Mesendoderm (in vitro differentiated cells): Measurements from ENCODE around the gene TMEM204.

Experiments used
- DNase-seq: peaks from one replicate; pipeline ENCODE4 v3.0.0; 2013
- H2AK5ac ChIP-seq: 2 replicates; pipeline ENCODE4 v1.6.1; 2013; ENCODE audit warnings: low read length, inconsistent platforms
- H2BK120ac ChIP-seq: 2 replicates; pipeline ENCODE4 v1.6.1; 2013; ENCODE audit warnings: low read depth, mild to moderate bottlenecking, low read length, moderate library complexity, mixed read lengths
- H2BK15ac ChIP-seq: replicated peaks from 2 replicates; pipeline ENCODE4 v1.6.1; 2013; ENCODE audit warnings: low read depth, mild to moderate bottlenecking, moderate library complexity
- H2BK5ac ChIP-seq: 2 replicates; pipeline ENCODE4 v1.6.1; 2013; ENCODE audit warnings: low read length, inconsistent platforms
- H3K18ac ChIP-seq: 2 replicates; pipeline ENCODE4 v1.6.1; 2013; ENCODE audit warnings: mild to moderate bottlenecking, low read length, mixed read lengths
- H3K23ac ChIP-seq: one replicate; pipeline ENCODE4 v1.6.1; 2013; ENCODE audit warnings: low read length
- H3K27ac ChIP-seq: 2 replicates; pipeline ENCODE4 v1.5.1; 2013; ENCODE audit warnings: low read depth, mild to moderate bottlenecking, inconsistent platforms, low read length, moderate library complexity
- H3K27me3 ChIP-seq: 2 replicates; pipeline ENCODE4 v1.6.1; 2013; ENCODE audit warnings: low read length, control low read depth, mild to moderate bottlenecking, inconsistent platforms; ENCODE audit not compliant: insufficient read depth, poor library complexity
- H3K36me3 ChIP-seq: 2 replicates; pipeline ENCODE4 v1.6.1; 2013; ENCODE audit warnings: low read length, inconsistent platforms; ENCODE audit not compliant: control insufficient read depth, insufficient read depth
- H3K4ac ChIP-seq: one replicate; pipeline ENCODE4 v1.6.1; 2013; ENCODE audit warnings: low read depth, mild to moderate bottlenecking, low read length, moderate library complexity
- H3K4me1 ChIP-seq: 2 replicates; pipeline ENCODE4 v1.6.1; 2013; ENCODE audit warnings: low read depth, low read length, inconsistent platforms; ENCODE audit not compliant: control insufficient read depth
- H3K4me2 ChIP-seq: 2 replicates; pipeline ENCODE4 v1.6.1; 2013; ENCODE audit warnings: low read length
- H3K4me3 ChIP-seq: 2 replicates; pipeline ENCODE4 v1.5.1; 2013; ENCODE audit warnings: mild to moderate bottlenecking, low read length
- H3K56ac ChIP-seq: one replicate; pipeline ENCODE4 v1.6.1; 2013; ENCODE audit warnings: low read length
- H3K79me1 ChIP-seq: 2 replicates; pipeline ENCODE4 v1.6.1; 2013; ENCODE audit warnings: low read length, inconsistent platforms
- H3K79me2 ChIP-seq: 2 replicates; pipeline ENCODE4 v1.6.1; 2013; ENCODE audit warnings: mild to moderate bottlenecking, low read length; ENCODE audit not compliant: control insufficient read depth, insufficient read depth
- H3K9ac ChIP-seq: 2 replicates; pipeline ENCODE4 v1.6.1; 2013; ENCODE audit warnings: low read length, inconsistent platforms
- H4K5ac ChIP-seq: one replicate; pipeline ENCODE4 v1.6.1; 2013; ENCODE audit warnings: low read length
- H4K8ac ChIP-seq: one replicate; pipeline ENCODE4 v1.6.1; 2013; ENCODE audit warnings: low read depth, mild to moderate bottlenecking, control low read depth, low read length, moderate library complexity
- WGBS: extraction: QIAGEN DNeasy Blood & Tissue Kit; methylation state at CpG from one replicate; pipeline ENCODE4 v1.1.7; 2013; ENCODE audit warnings: low lambda C conversion rate, missing lambda C conversion rate; ENCODE audit not compliant: insufficient coverage; ENCODE audit errors: extremely low coverage; 5-methylcytosine and 5-hydroxymethylcytosine counted together

TMEM204 gene

DNA sequence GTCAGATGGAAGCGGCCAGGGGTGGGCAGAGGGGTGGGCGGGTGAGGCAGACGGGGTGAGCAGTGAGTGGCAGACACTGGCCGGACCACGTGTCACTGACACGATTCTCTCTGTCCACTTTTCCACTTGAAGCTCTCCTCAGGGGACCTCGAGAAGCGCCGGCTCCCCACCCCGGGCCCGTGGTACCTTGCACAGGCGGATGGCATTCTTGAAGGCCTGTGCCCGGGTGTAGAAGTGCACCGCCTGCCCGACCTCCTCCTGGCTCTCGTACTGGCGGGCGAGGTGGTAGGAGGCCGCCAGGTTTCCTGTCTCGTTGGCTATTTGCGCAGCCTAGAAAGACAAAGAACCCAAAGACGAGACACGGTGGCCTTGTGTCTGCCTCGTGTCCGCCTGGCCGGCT is 9.1 kb upstream of the TMEM204 start:
- H3K4me1 ChIP-seq = no peaks in the 10 kb centered on the region
- no peak overlapping the region for H2AK5ac ChIP-seq
- no peak overlapping the region for H3K4ac ChIP-seq
- H3K27me3 ChIP-seq = no peaks in the 10 kb centered on the region
- H2BK15ac ChIP-seq = no peak overlapping the region
- no peak for DNase-seq
- no peak overlapping the region for H3K4me3 ChIP-seq
- H3K18ac ChIP-seq = no peak overlapping the region
- no peaks in the 10 kb centered on the region for H3K79me2 ChIP-seq
- no peaks in the 10 kb centered on the region for H3K36me3 ChIP-seq
- WGBS = no CpG with 5 or more reads among the region's 26 CpGs
- no peak overlapping the region for H4K8ac ChIP-seq
- H4K5ac ChIP-seq = no peak overlapping the region
- H2BK120ac ChIP-seq = no peak overlapping the region
- H3K56ac ChIP-seq = no peak overlapping the region
- no peaks in the 10 kb centered on the region for H3K79me1 ChIP-seq
- no peak overlapping the region for H3K27ac ChIP-seq
- no peak overlapping the region for H3K9ac ChIP-seq
- H2BK5ac ChIP-seq = no peak overlapping the region
- H3K4me2 ChIP-seq = no peak overlapping the region
- H3K23ac ChIP-seq = no peak overlapping the region

DNA sequence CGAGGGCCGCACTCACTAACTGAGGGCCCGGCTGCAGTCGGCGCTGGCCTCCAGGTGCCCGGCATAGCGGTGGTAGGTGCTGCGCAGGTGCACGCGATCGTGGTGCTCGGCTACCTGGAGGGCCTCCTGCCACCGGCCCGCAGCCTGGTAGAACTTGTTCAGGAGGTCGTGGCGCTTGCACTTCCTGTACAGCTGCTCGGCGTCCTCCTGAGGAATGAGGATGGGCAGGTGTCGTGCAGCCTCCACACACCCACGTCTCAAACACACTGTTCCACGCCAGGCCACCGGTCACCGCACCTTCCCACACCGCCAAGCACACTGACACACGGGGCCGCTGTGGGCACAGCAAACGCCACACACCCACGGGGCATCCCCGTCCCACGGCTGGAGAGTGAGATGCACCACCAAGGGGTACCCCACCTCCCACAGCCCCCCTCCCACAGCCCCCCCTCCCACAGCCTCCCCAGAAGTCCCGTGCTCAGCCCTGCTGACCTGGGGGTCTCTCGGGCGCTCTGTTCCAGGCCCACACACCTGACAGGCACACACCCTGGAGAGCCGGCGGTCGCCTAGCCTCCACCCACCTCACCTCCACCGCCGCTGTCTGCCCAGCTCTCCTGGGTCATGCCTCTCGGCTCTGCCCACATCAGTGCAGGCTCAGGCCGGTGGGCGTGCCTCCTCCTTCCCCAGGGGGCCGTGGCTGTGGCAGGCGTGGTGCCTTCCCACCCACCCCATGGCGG is 7.4 kb upstream of the TMEM204 start:
- Histone ChIP-seq H3K27ac (no peak overlapping the region), H3K36me3 (no peaks in the 10 kb centered on the region), H2BK120ac (no peak overlapping the region), H3K27me3 (no peaks in the 10 kb centered on the region), H3K9ac (no peak overlapping the region), H3K4me2 (no peak overlapping the region), H3K56ac (no peak overlapping the region), H3K4me3 (no peak overlapping the region), H3K79me1 (no peaks in the 10 kb centered on the region), H3K4me1 (no peaks in the 10 kb centered on the region), H3K18ac (no peak overlapping the region), H2BK5ac (no peak overlapping the region), H4K5ac (no peak overlapping the region), H2AK5ac (no peak overlapping the region), H3K79me2 (no peaks in the 10 kb centered on the region), H3K4ac (no peak overlapping the region), H4K8ac (no peak overlapping the region), H2BK15ac (no peak overlapping the region), H3K23ac (no peak overlapping the region)
- WGBS = no CpG with 5 or more reads among the region's 44 CpGs
- no peak for DNase-seq

- no peak for DNase-seq
- H3K23ac ChIP-seq = no peak overlapping the region
- H3K4me2 ChIP-seq = no peak overlapping the region
- no peak overlapping the region for H3K27ac ChIP-seq
- H2BK120ac ChIP-seq = no peak overlapping the region
- H3K9ac ChIP-seq = no peak overlapping the region
- no peaks in the 10 kb centered on the region for H3K36me3 ChIP-seq
- H3K79me1 ChIP-seq = no peaks in the 10 kb centered on the region
- no peak overlapping the region for H4K5ac ChIP-seq
- H3K4me3 ChIP-seq = no peak overlapping the region
- H3K18ac ChIP-seq = no peak overlapping the region
- H3K56ac ChIP-seq = no peak overlapping the region
- H2BK5ac ChIP-seq = no peak overlapping the region
- H2AK5ac ChIP-seq = no peak overlapping the region
- no peak overlapping the region for H3K4ac ChIP-seq
- no peak overlapping the region for H4K8ac ChIP-seq
- no CpG with 5 or more reads among the region's 38 CpGs for WGBS
- no peaks in the 10 kb centered on the region for H3K4me1 ChIP-seq
- H3K79me2 ChIP-seq = no peaks in the 10 kb centered on the region
- H2BK15ac ChIP-seq = no peak overlapping the region
- H3K27me3 ChIP-seq = no peaks in the 10 kb centered on the region
Measured at GRCh38 chr16:1526608-1527555, 6.6 kb upstream of the TMEM204 start.

DNA sequence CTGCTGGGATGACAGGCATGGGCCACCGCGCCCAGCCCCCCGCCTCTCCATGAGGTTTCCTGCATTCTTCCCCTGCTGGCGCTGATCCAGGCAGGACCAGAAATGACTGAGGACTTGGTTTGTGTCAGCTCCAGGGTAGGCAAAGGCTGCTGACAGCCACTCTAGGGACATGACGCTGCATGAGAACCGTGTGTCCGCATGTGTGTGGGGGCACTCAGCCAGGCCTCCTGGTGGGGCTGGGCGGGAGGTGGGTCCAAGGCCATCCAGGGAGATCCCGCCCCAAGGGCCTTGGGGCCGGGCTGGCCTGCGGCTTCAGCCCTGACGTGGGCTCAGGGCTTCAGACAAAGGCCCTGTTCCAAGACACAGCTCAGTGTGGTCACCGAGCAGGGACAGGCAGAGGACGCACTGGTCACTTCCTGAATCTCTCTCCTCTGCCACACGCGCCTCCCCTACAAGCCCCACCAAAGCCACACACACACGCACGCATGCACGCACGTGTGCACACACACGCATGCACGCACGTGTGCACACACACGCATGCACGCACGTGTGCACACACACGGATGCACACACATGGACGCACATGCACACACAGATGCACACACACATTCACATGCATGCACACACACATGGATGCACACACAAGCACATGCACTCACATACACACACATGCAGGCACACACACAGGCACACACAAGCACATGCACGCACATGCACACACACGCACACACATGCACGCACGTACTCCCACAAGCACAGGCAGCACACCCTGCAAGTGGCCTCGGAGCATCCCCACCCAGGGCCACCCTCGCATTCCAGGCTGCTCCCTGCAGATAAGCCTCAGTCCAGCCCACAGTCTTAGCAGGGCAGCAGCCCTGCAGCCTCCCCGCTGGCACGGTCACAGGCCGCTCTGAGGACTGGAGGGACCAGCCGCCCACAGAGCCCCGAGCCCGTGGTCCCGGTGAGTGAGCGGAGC is 5.3 kb upstream of the TMEM204 start:
- H3K4me1 ChIP-seq = no peaks in the 10 kb centered on the region
- no peak for DNase-seq
- no peak overlapping the region for H2BK5ac ChIP-seq
- H3K4me2 ChIP-seq = no peak overlapping the region
- no peak overlapping the region for H3K56ac ChIP-seq
- H4K5ac ChIP-seq = no peak overlapping the region
- no peak overlapping the region for H3K18ac ChIP-seq
- H2AK5ac ChIP-seq = no peak overlapping the region
- no peak overlapping the region for H3K9ac ChIP-seq
- H3K79me1 ChIP-seq = no peaks in the 10 kb centered on the region
- H3K23ac ChIP-seq = no peak overlapping the region
- H2BK15ac ChIP-seq = no peak overlapping the region
- H3K27ac ChIP-seq = no peak overlapping the region
- H3K4ac ChIP-seq = no peak overlapping the region
- no peak overlapping the region for H2BK120ac ChIP-seq
- no peak overlapping the region for H3K4me3 ChIP-seq
- no peak overlapping the region for H4K8ac ChIP-seq
- H3K36me3 ChIP-seq = no peaks in the 10 kb centered on the region
- H3K79me2 ChIP-seq = no peaks in the 10 kb centered on the region
- WGBS = no CpG with 5 or more reads among the region's 42 CpGs
- H3K27me3 ChIP-seq = no peaks in the 10 kb centered on the region

- Histone ChIP-seq H2AK5ac (no peak overlapping the region), H3K9ac (no peak overlapping the region), H4K8ac (no peak overlapping the region), H2BK5ac (no peak overlapping the region), H3K36me3 (no peaks in the 10 kb centered on the region), H3K23ac (no peak overlapping the region), H3K4me1 (no peaks in the 10 kb centered on the region), H4K5ac (no peak overlapping the region), H3K79me2 (no peaks in the 10 kb centered on the region), H3K79me1 (no peaks in the 10 kb centered on the region), H2BK15ac (no peak overlapping the region), H3K4me3 (no peak overlapping the region), H3K4me2 (no peak overlapping the region), H2BK120ac (no peak overlapping the region), H3K4ac (no peak overlapping the region), H3K56ac (no peak overlapping the region), H3K18ac (no peak overlapping the region), H3K27ac (no peak overlapping the region), H3K27me3 (no peaks in the 10 kb centered on the region)
- no peak for DNase-seq
- no CpG with 5 or more reads among the region's 29 CpGs for WGBS
Measured at GRCh38 chr16:1528921-1529537, 4.4 kb upstream of the TMEM204 start.
